Skin of body (tissue), 2 donors: ENCODE measurements around the gene TMPRSS12. TPM values are rescaled to one million over a fixed set of nuclear protein-coding genes. Genes with fewer than 3 reads are reported as not detected.
"Not testable (repeated sequence)": the region's sequence is repeated elsewhere in the genome, so short reads cannot be mapped to it uniquely, and the experiment has no call there.

Experiments used
- DNase-seq: peaks from one replicate; lab custom pipeline; 2025; lab: John Stamatoyannopoulos, UW
- total RNA-seq: library from RNA; depleted of rRNA; stranded (reverse); fragments of >200 nt; gene quantifications from one replicate; pipeline ENCODE4 v1.2.3, GENCODE V29; 2014

Gene TMPRSS12
- total RNA-seq, 1 donor from 2014 or later: not detected

GRCh38 chr12:50859621-50860310, 17.0 kb downstream of the TMPRSS12 start:
- DNase-seq: no peak

- no peak for DNase-seq
Measured at GRCh38 chr12:50862316-50862715, 19.6 kb downstream of the TMPRSS12 start.

GRCh38 chr12:50865266-50865665, 22.5 kb downstream of the TMPRSS12 start:
- no peak for DNase-seq

GRCh38 chr12:50868881-50869280, 26.2 kb downstream of the TMPRSS12 start:
- DNase-seq: not testable (repeated sequence)

GRCh38 chr12:50882563-50882962, 39.8 kb downstream of the TMPRSS12 start:
- no peak for DNase-seq

GRCh38 chr12:50887191-50887590, 44.5 kb downstream of the TMPRSS12 start:
- DNase-seq: no peak

GRCh38 chr12:50888666-50889065, 45.9 kb downstream of the TMPRSS12 start:
- DNase-seq: no peak

- DNase-seq: peak; percentile 0
Measured at GRCh38 chr12:50894241-50894640, 51.5 kb downstream of the TMPRSS12 start.

- no peak for DNase-seq
Measured at GRCh38 chr12:50901685-50902113, 59.0 kb downstream of the TMPRSS12 start.

- DNase-seq: not testable (repeated sequence)
Measured at GRCh38 chr12:50908479-50908878, 65.8 kb downstream of the TMPRSS12 start.

- DNase-seq: not testable (repeated sequence)
Measured at GRCh38 chr12:50912361-50912760, 69.6 kb downstream of the TMPRSS12 start.

- no peak for DNase-seq
Measured at GRCh38 chr12:50913224-50913623, 70.5 kb downstream of the TMPRSS12 start.

- DNase-seq: no peak
Measured at GRCh38 chr12:50914872-50915484, 72.3 kb downstream of the TMPRSS12 start.

- DNase-seq: no peak
Measured at GRCh38 chr12:50916292-50916691, 73.6 kb downstream of the TMPRSS12 start.

- DNase-seq: no peak
Measured at GRCh38 chr12:50918584-50919316, 76.0 kb downstream of the TMPRSS12 start.

- DNase-seq: no peak
Measured at GRCh38 chr12:50922820-50923219, 80.1 kb downstream of the TMPRSS12 start.

GRCh38 chr12:50923361-50924130, 80.8 kb downstream of the TMPRSS12 start:
- no peak for DNase-seq

GRCh38 chr12:50924131-50924438, 81.4 kb downstream of the TMPRSS12 start:
- DNase-seq: no peak

GRCh38 chr12:50924439-50925341, 82.0 kb downstream of the TMPRSS12 start:
- DNase-seq: peak; percentile 91

GRCh38 chr12:50925342-50925651, 82.6 kb downstream of the TMPRSS12 start:
- no peak for DNase-seq

GRCh38 chr12:50925920-50926319, 83.2 kb downstream of the TMPRSS12 start:
- DNase-seq: no peak
